Ishikawa (cell line): ENCODE data around the gene IL36A.

Source experiments
- CEBPB ChIP-seq: IDR thresholded peaks from 2 replicates; pipeline ENCODE4 v1.6.1; 2012
- EGR1 ChIP-seq: IDR thresholded peaks from 2 replicates; pipeline ENCODE4 v1.6.1; 2012
- EP300 ChIP-seq: IDR thresholded peaks from 2 replicates; pipeline ENCODE4 v1.6.1; 2012; ENCODE audit warnings: borderline replicate concordance
- FOXM1 ChIP-seq: IDR thresholded peaks from 2 replicates; pipeline ENCODE4 v1.6.1; 2012; ENCODE audit warnings: low read depth, borderline replicate concordance
- RAD21 ChIP-seq: IDR thresholded peaks from 2 replicates; pipeline ENCODE4 v1.6.1; 2012; ENCODE audit warnings: low read depth
- TAF1 ChIP-seq: IDR thresholded peaks from 2 replicates; pipeline ENCODE4 v1.6.1; 2012; ENCODE audit warnings: low read depth, mild to moderate bottlenecking
- TCF12 ChIP-seq: IDR thresholded peaks from 2 replicates; pipeline ENCODE4 v1.6.1; 2012; ENCODE audit warnings: low read depth
- YY1 ChIP-seq: IDR thresholded peaks from 2 replicates; pipeline ENCODE4 v1.6.1; 2012; ENCODE audit warnings: low read depth
- ZBTB7A ChIP-seq: IDR thresholded peaks from 2 replicates; pipeline ENCODE4 v1.6.1; 2012; ENCODE audit warnings: low read depth

GRCh38 chr2:113027691-113028090, 22.4 kb downstream of the IL36A start:
- no peak for TF ChIP-seq EGR1
- no peak for TF ChIP-seq TCF12
- TF ChIP-seq TAF1: no peak
- no peak for TF ChIP-seq FOXM1
- TF ChIP-seq CEBPB: no peak
- TF ChIP-seq YY1: no peak
- TF ChIP-seq ZBTB7A: no peak
- TF ChIP-seq RAD21: no peak
- no peak for TF ChIP-seq EP300
